Activated naive CD4-positive, alpha-beta T cell treated with anti-CD3 and anti-CD28 coated beads for 36 hours (primary cell): ENCODE data around the gene KLHL29. TPM values are rescaled to one million over a fixed set of nuclear protein-coding genes. Genes with fewer than 3 reads are reported as not detected.

Experiments
- CTCF ChIA-PET: fragments of 350-600 bp; sonication (Branson Sonifier 250); formaldehyde crosslinking; loops from one replicate; lab custom pipeline; 2021; ENCODE audit warnings: antibody characterized with exemption; lab: Charles Lee
- DNase-seq: peaks from one replicate; pipeline ENCODE4 v3.0.0-alpha.2; 2020
- H3K27ac Mint-ChIP-seq: one replicate; pipeline ENCODE4 v1.8.0; 2021; ENCODE audit warnings: mild to moderate bottlenecking, mixed read lengths
- H3K27me3 Mint-ChIP-seq: one replicate; pipeline ENCODE4 v1.8.0; 2021; ENCODE audit warnings: low read depth, mixed read lengths
- H3K36me3 Mint-ChIP-seq: one replicate; pipeline ENCODE4 v1.8.0; 2021; ENCODE audit warnings: low read depth, mixed read lengths
- H3K4me1 Mint-ChIP-seq: one replicate; pipeline ENCODE4 v1.8.0; 2021; ENCODE audit warnings: low read depth, mixed read lengths
- H3K4me3 Mint-ChIP-seq: one replicate; pipeline ENCODE4 v1.8.0; 2021; ENCODE audit warnings: mild to moderate bottlenecking, moderate library complexity, mixed read lengths
- H3K9me3 Mint-ChIP-seq: one replicate; pipeline ENCODE4 v1.8.0; 2021; ENCODE audit warnings: mixed read lengths
- intact Hi-C: fragments of 100-400 bp; cut with micrococcal nuclease; formaldehyde crosslinking; loops from one replicate; pipeline ENCODE4 v1.15.1; 2023
- total RNA-seq, 2 experiments: library from RNA; stranded (reverse); gene quantifications; one replicate each; pipeline ENCODE4 v1.2.3, GENCODE V29; 2021

Gene KLHL29
- total RNA-seq, 2 experiments from 2014 or later, result 2.4 to 2.9 TPM

GRCh38 chr2:23354554-23354953, 30.4 kb upstream of the KLHL29 start:
- intact Hi-C loops, result loop anchor here (5.0 kb wide), 1 partner anchor 452 kb away; no protein-coding TSS in a partner anchor
- CTCF ChIA-PET, result no interaction called here

GRCh38 chr2:23355001-23355400, 30.0 kb upstream of the KLHL29 start:
- Mint-ChIP-seq H3K4me1 (no peaks in the 10 kb centered on the region), H3K9me3 (no peaks in the 10 kb centered on the region), H3K27me3 (peaks cover 25% of the 10 kb centered on the region), H3K27ac (no peak overlapping the region), H3K4me3 (no peak overlapping the region), H3K36me3 (no peaks in the 10 kb centered on the region)
- intact Hi-C loops, result no loop called here
- no peak for DNase-seq
- CTCF ChIA-PET, result interaction anchor here (0.7 kb wide), 1 partner anchor 18 kb away, joined by 3 read pairs; no protein-coding TSS in a partner anchor

More at GRCh38 chr2:23354554-23354953, 30.4 kb upstream of the KLHL29 start:
- no peak overlapping the region for H3K27ac Mint-ChIP-seq
- no peaks in the 10 kb centered on the region for H3K36me3 Mint-ChIP-seq
- peaks cover 24% of the 10 kb centered on the region for H3K27me3 Mint-ChIP-seq
- no peak for DNase-seq
- H3K4me1 Mint-ChIP-seq, result no peaks in the 10 kb centered on the region
- H3K9me3 Mint-ChIP-seq, result no peaks in the 10 kb centered on the region
- H3K4me3 Mint-ChIP-seq, result no peak overlapping the region

- DNase-seq, result no peak
- Mint-ChIP-seq H3K36me3 (no peaks in the 10 kb centered on the region), H3K4me3 (no peak overlapping the region), H3K9me3 (no peaks in the 10 kb centered on the region), H3K27ac (no peak overlapping the region), H3K27me3 (peaks cover 27% of the 10 kb centered on the region), H3K4me1 (no peaks in the 10 kb centered on the region)
- CTCF ChIA-PET, result no interaction called here
- intact Hi-C loops, result no loop called here
Measured at GRCh38 chr2:23356711-23357110, 28.3 kb upstream of the KLHL29 start.

GRCh38 chr2:23359631-23360567, 25.1 kb upstream of the KLHL29 start:
- intact Hi-C loops, result no loop called here
- H3K27me3 Mint-ChIP-seq, result peaks cover 20% of the 10 kb centered on the region
- H3K36me3 Mint-ChIP-seq, result no peaks in the 10 kb centered on the region
- no peak for DNase-seq
- CTCF ChIA-PET, result interaction anchor here (1.0 kb wide), 1 partner anchor 9 kb away, joined by 4 read pairs; no protein-coding TSS in a partner anchor
- H3K4me3 Mint-ChIP-seq, result no peak overlapping the region
- H3K27ac Mint-ChIP-seq, result no peak overlapping the region
- no peaks in the 10 kb centered on the region for H3K4me1 Mint-ChIP-seq
- H3K9me3 Mint-ChIP-seq, result no peaks in the 10 kb centered on the region

- H3K4me3 Mint-ChIP-seq, result no peak overlapping the region
- CTCF ChIA-PET, result interaction anchor here (0.6 to 1.0 kb wide), 2 partner anchors 10 to 760 kb away, joined by 3 to 4 read pairs; no protein-coding TSS in a partner anchor
- DNase-seq, result no peak
- H3K27ac Mint-ChIP-seq, result no peak overlapping the region
- H3K27me3 Mint-ChIP-seq, result peaks cover 18% of the 10 kb centered on the region
- H3K9me3 Mint-ChIP-seq, result no peaks in the 10 kb centered on the region
- intact Hi-C loops, result no loop called here
- H3K36me3 Mint-ChIP-seq, result no peaks in the 10 kb centered on the region
- no peaks in the 10 kb centered on the region for H3K4me1 Mint-ChIP-seq
Measured at GRCh38 chr2:23360571-23361125, 24.3 kb upstream of the KLHL29 start.

GRCh38 chr2:23361152-23361551, 23.8 kb upstream of the KLHL29 start:
- H3K27me3 Mint-ChIP-seq, result peaks cover 18% of the 10 kb centered on the region
- H3K9me3 Mint-ChIP-seq, result no peaks in the 10 kb centered on the region
- H3K36me3 Mint-ChIP-seq, result no peaks in the 10 kb centered on the region
- DNase-seq, result no peak
- no peak overlapping the region for H3K27ac Mint-ChIP-seq
- no peak overlapping the region for H3K4me3 Mint-ChIP-seq
- CTCF ChIA-PET, result interaction anchor here (0.6 to 1.0 kb wide), 2 partner anchors 10 to 759 kb away, joined by 3 to 4 read pairs; no protein-coding TSS in a partner anchor
- intact Hi-C loops, result no loop called here
- no peaks in the 10 kb centered on the region for H3K4me1 Mint-ChIP-seq

- Mint-ChIP-seq H3K27me3 (peaks cover 24% of the 10 kb centered on the region), H3K27ac (no peak overlapping the region), H3K36me3 (no peaks in the 10 kb centered on the region), H3K9me3 (no peaks in the 10 kb centered on the region), H3K4me1 (peaks cover 2% of the 10 kb centered on the region), H3K4me3 (no peak overlapping the region)
- intact Hi-C loops, result no loop called here
- CTCF ChIA-PET, result interaction anchor here (0.6 to 1.8 kb wide), 3 partner anchors 12 to 64 kb away, joined by 3 to 12 read pairs (median 6); no protein-coding TSS in a partner anchor
- no peak for DNase-seq
Measured at GRCh38 chr2:23363268-23363667, 21.7 kb upstream of the KLHL29 start.

GRCh38 chr2:23363831-23364230, 21.1 kb upstream of the KLHL29 start:
- no peak for DNase-seq
- Mint-ChIP-seq H3K4me1 (peaks cover 2% of the 10 kb centered on the region), H3K9me3 (no peaks in the 10 kb centered on the region), H3K27ac (no peak overlapping the region), H3K27me3 (peaks cover 24% of the 10 kb centered on the region), H3K4me3 (no peak overlapping the region), H3K36me3 (no peaks in the 10 kb centered on the region)
- intact Hi-C loops, result no loop called here
- CTCF ChIA-PET, result interaction anchor here (0.8 to 1.8 kb wide), 2 partner anchors 12 to 65 kb away, joined by 3 to 12 read pairs; no protein-coding TSS in a partner anchor

- no peak for DNase-seq
- intact Hi-C loops, result loop anchor here (5.0 kb wide), 1 partner anchor 96 kb away; no protein-coding TSS in a partner anchor
- Mint-ChIP-seq H3K27ac (no peak overlapping the region), H3K27me3 (peaks cover 20% of the 10 kb centered on the region), H3K36me3 (no peaks in the 10 kb centered on the region), H3K4me3 (no peak overlapping the region), H3K9me3 (no peaks in the 10 kb centered on the region), H3K4me1 (peaks cover 2% of the 10 kb centered on the region)
- CTCF ChIA-PET, result interaction anchor here (0.6 kb wide), 1 partner anchor 15 kb away, joined by 3 read pairs; no protein-coding TSS in a partner anchor
Measured at GRCh38 chr2:23366720-23367119, 18.3 kb upstream of the KLHL29 start.

GRCh38 chr2:23367760-23368159, 17.2 kb upstream of the KLHL29 start:
- intact Hi-C loops, result loop anchor here (5.0 kb wide), 1 partner anchor 95 kb away; no protein-coding TSS in a partner anchor
- H3K4me1 Mint-ChIP-seq, result peaks cover 2% of the 10 kb centered on the region
- H3K36me3 Mint-ChIP-seq, result no peaks in the 10 kb centered on the region
- peaks cover 17% of the 10 kb centered on the region for H3K27me3 Mint-ChIP-seq
- CTCF ChIA-PET, result no interaction called here
- DNase-seq, result no peak
- H3K27ac Mint-ChIP-seq, result no peak overlapping the region
- no peaks in the 10 kb centered on the region for H3K9me3 Mint-ChIP-seq
- no peak overlapping the region for H3K4me3 Mint-ChIP-seq

- Mint-ChIP-seq H3K4me1 (no peaks in the 10 kb centered on the region), H3K4me3 (no peak overlapping the region), H3K36me3 (no peaks in the 10 kb centered on the region), H3K9me3 (no peaks in the 10 kb centered on the region), H3K27me3 (peaks cover 5% of the 10 kb centered on the region), H3K27ac (no peak overlapping the region)
- no peak for DNase-seq
- intact Hi-C loops, result no loop called here
- CTCF ChIA-PET, result interaction anchor here (1.0 kb wide), 1 partner anchor 15 kb away, joined by 3 read pairs; no protein-coding TSS in a partner anchor
Measured at GRCh38 chr2:23373666-23374065, 11.3 kb upstream of the KLHL29 start.

- intact Hi-C loops, result no loop called here
- peaks cover 5% of the 10 kb centered on the region for H3K27me3 Mint-ChIP-seq
- CTCF ChIA-PET, result interaction anchor here (1.2 kb wide), 1 partner anchor 157 kb away, joined by 3 read pairs; no protein-coding TSS in a partner anchor
- no peak overlapping the region for H3K27ac Mint-ChIP-seq
- no peak overlapping the region for H3K4me3 Mint-ChIP-seq
- DNase-seq, result no peak
- no peaks in the 10 kb centered on the region for H3K36me3 Mint-ChIP-seq
- peaks cover 6% of the 10 kb centered on the region for H3K4me1 Mint-ChIP-seq
- no peaks in the 10 kb centered on the region for H3K9me3 Mint-ChIP-seq
Measured at GRCh38 chr2:23375448-23375847, 9.5 kb upstream of the KLHL29 start.
